HG03097 (cell line): ENCODE measurements around the gene TUFT1.
A peak's percentile ranks its signal among the peaks of the same experiment; 100 is the strongest.

Experiments used
- ATAC-seq: cut with Tn5 transposase; IDR thresholded peaks from one replicate; pipeline ENCODE4 v1.9.1; 2021; ENCODE audit not compliant: unreplicated experiment, low FRiP score

Gene TUFT1

GRCh38 chr1:151540021-151540981 is at the start of gene TUFT1:
Gene TUFT1, plus strand, starts transcription at chr1:151540309. Its CDS starts 58 bp downstream, at chr1:151540367.
- ATAC-seq: peak; percentile 87

GRCh38 chr1:151491641-151492040 is 48.5 kb upstream of the TUFT1 start:
- ATAC-seq: no peak

GRCh38 chr1:151492120-151492519 is 48.0 kb upstream of the TUFT1 start:
- no peak for ATAC-seq

- ATAC-seq: no peak
Measured at GRCh38 chr1:151493042-151493441, 47.1 kb upstream of the TUFT1 start.

- no peak for ATAC-seq
Measured at GRCh38 chr1:151494741-151495281, 45.3 kb upstream of the TUFT1 start.

- no peak for ATAC-seq
Measured at GRCh38 chr1:151495316-151495715, 44.8 kb upstream of the TUFT1 start.

- ATAC-seq: no peak
Measured at GRCh38 chr1:151499365-151499764, 40.7 kb upstream of the TUFT1 start.

GRCh38 chr1:151499930-151500329 is 40.2 kb upstream of the TUFT1 start:
- ATAC-seq: no peak

- no peak for ATAC-seq
Measured at GRCh38 chr1:151501474-151501873, 38.6 kb upstream of the TUFT1 start.

- ATAC-seq: no peak
Measured at GRCh38 chr1:151502035-151502700, 37.9 kb upstream of the TUFT1 start.

GRCh38 chr1:151502859-151503780 is 37.0 kb upstream of the TUFT1 start:
- ATAC-seq: no peak

- ATAC-seq: no peak
Measured at GRCh38 chr1:151504252-151504651, 35.9 kb upstream of the TUFT1 start.

GRCh38 chr1:151504759-151505158 is 35.4 kb upstream of the TUFT1 start:
- no peak for ATAC-seq

GRCh38 chr1:151508833-151509232 is 31.3 kb upstream of the TUFT1 start:
- ATAC-seq: no peak

- ATAC-seq: no peak
Measured at GRCh38 chr1:151509350-151510019, 30.6 kb upstream of the TUFT1 start.

GRCh38 chr1:151510020-151510405 is 30.1 kb upstream of the TUFT1 start:
- ATAC-seq: no peak

- no peak for ATAC-seq
Measured at GRCh38 chr1:151510614-151510956, 29.5 kb upstream of the TUFT1 start.

- peak; percentile 85 for ATAC-seq
Measured at GRCh38 chr1:151510957-151511635, 29.0 kb upstream of the TUFT1 start, which contains the start of gene CGN. Gene CGN, plus strand, starts transcription at chr1:151511387. Its CDS starts 7,133 bp downstream, at chr1:151518520.

- no peak for ATAC-seq
Measured at GRCh38 chr1:151511636-151512215, 28.4 kb upstream of the TUFT1 start.
